K562 (cell line): ENCODE data around the gene KLK7. TPM values are rescaled to one million over a fixed set of nuclear protein-coding genes. Genes with fewer than 3 reads are reported as not detected.

ENCODE experiments used
- ATAC-seq: fragments of 200-7000 bp; cut with Tn5 transposase; 3 replicates; pipeline ENCODE4 v1.9.1; 2020; ENCODE audit warnings: moderate library complexity
- BruUV-seq: library from RNA; stranded (reverse); fragments of 400-500 nt; replicated peaks from 2 replicates; lab custom pipeline; 2021; lab: Mats Ljungman, UMichigan
- CTCF ChIA-PET: fragments of 300-600 bp; formaldehyde crosslinking; extraction: SDS; loops from one replicate; lab custom pipeline; 2021; ENCODE audit warnings: low intra/inter-chr PET ratio; lab: Yijun Ruan, JAX
- POLR2A ChIA-PET: fragments of 300-600, 350-650 bp; sonication (Branson Sonifier 250); formaldehyde crosslinking; extraction: SDS; loops from one replicate; lab custom pipeline; 2021; ENCODE audit warnings: antibody characterized with exemption, inconsistent platforms; lab: Yijun Ruan, JAX
- DNase-seq, 4 experiments: peaks; one replicate each; pipeline versions ENCODE4 v3.0.0 to v3.0.0-alpha.2; 2011 to 2018; ENCODE audit warnings: low spot score in 3 of 4, mixed read lengths in 3 of 4; ENCODE audit errors: extremely low read depth in 1 of 4
- FAIRE-seq: peaks from 2 replicates; lab custom pipeline; 2011; peaks lifted over from hg19 to GRCh38; lab: Jason Lieb, UNC
- H2AFZ ChIP-seq: 2 replicates; pipeline ENCODE4 v1.6.0; 2011; ENCODE audit warnings: low read depth, low read length, control low read depth, inconsistent platforms
- H3K27ac ChIP-seq: fragments of 200-600 bp; 3 replicates; pipeline ENCODE4 v1.8.0; 2011; ENCODE audit warnings: low read depth, mild to moderate bottlenecking, control low read depth, inconsistent platforms, low read length, moderate library complexity, mixed read lengths; ENCODE audit errors: extremely low read depth
- H3K27me3 ChIP-seq, 2 experiments: fragments of 300-600 bp in 1 of 2; 2 replicates in 1 of 2; 3 replicates in 1 of 2; pipeline versions ENCODE4 v1.6.0 to v1.8.0; 2011; ENCODE audit warnings: inconsistent platforms in 2 of 2, low read length in 2 of 2, mild to moderate bottlenecking in 1 of 2, mixed read lengths in 1 of 2, moderate library complexity in 1 of 2; ENCODE audit not compliant: control insufficient read depth in 2 of 2, insufficient read depth in 2 of 2
- H3K36me3 ChIP-seq: fragments of 300-600 bp; 3 replicates; pipeline ENCODE4 v1.8.0; 2011; ENCODE audit warnings: mild to moderate bottlenecking, low read length, inconsistent platforms; ENCODE audit not compliant: control insufficient read depth, insufficient read depth
- H3K4me1 ChIP-seq, 2 experiments: fragments of 200-600 bp in 1 of 2; replicated peaks in 1 of 2; 2 replicates in 1 of 2; 3 replicates in 1 of 2; pipeline versions ENCODE4 v1.5.1 to v1.8.0; 2011; ENCODE audit warnings: inconsistent platforms in 2 of 2, low read length in 2 of 2, mild to moderate bottlenecking in 1 of 2, mixed read lengths in 1 of 2, moderate library complexity in 1 of 2; ENCODE audit not compliant: control insufficient read depth in 2 of 2, insufficient read depth in 2 of 2
- H3K4me2 ChIP-seq: 2 replicates; pipeline ENCODE4 v1.6.1; 2011; ENCODE audit warnings: low read length, control low read depth, inconsistent platforms, mixed read lengths; ENCODE audit not compliant: insufficient read depth
- H3K4me3 ChIP-seq: fragments of 200-600 bp; sonication (generic), shearing (Covaris generic); 2 replicates; pipeline ENCODE4 v1.5.1; 2016; ENCODE audit warnings: control low read depth, inconsistent platforms
- H3K79me2 ChIP-seq: fragments of 200-600 bp; 3 replicates; pipeline ENCODE4 v1.8.0; 2011; ENCODE audit warnings: low read length, inconsistent platforms; ENCODE audit not compliant: control insufficient read depth, insufficient read depth
- H3K9ac ChIP-seq, 2 experiments: 2 replicates each; pipeline versions ENCODE4 v1.6.0 to v1.6.1; 2011; ENCODE audit warnings: low read depth in 2 of 2, low read length in 2 of 2, control low read depth in 1 of 2, inconsistent platforms in 1 of 2, mild to moderate bottlenecking in 1 of 2, mixed read lengths in 1 of 2; ENCODE audit not compliant: insufficient read depth in 1 of 2
- H3K9me1 ChIP-seq: one replicate; pipeline ENCODE4 v1.6.0; 2011; ENCODE audit warnings: inconsistent platforms, mild to moderate bottlenecking, low read length, moderate library complexity; ENCODE audit not compliant: control insufficient read depth, insufficient read depth
- H3K9me3 ChIP-seq: replicated peaks from 2 replicates; pipeline ENCODE4 v1.5.1; 2011; ENCODE audit warnings: low read depth, low read length, inconsistent platforms; ENCODE audit not compliant: control insufficient read depth, insufficient read depth
- H4K20me1 ChIP-seq: replicated peaks from 2 replicates; pipeline ENCODE4 v1.6.1; 2011; ENCODE audit warnings: low read length, inconsistent platforms, mixed read lengths; ENCODE audit not compliant: control insufficient read depth, insufficient read depth
- ATF3 ChIP-seq, 2 experiments: fragments of 450-650 bp in 1 of 2; sonication (generic) in 1 of 2; formaldehyde crosslinking in 1 of 2; IDR thresholded peaks in 1 of 2; conservative IDR thresholded peaks in 1 of 2; 2 replicates each; pipeline versions ENCODE4 v1.6.1 to v1.8.1; 2016 to 2023; ENCODE audit warnings: mild to moderate bottlenecking in 2 of 2, moderate library complexity in 2 of 2, inconsistent platforms in 1 of 2, missing genetic modification reagents in 1 of 2
- ATF7 ChIP-seq: fragments of 450-650 bp; IDR thresholded peaks from 2 replicates; pipeline ENCODE4 v1.7.1; 2014; ENCODE audit warnings: mild to moderate bottlenecking, moderate library complexity
- JUND ChIP-seq, 2 experiments: IDR thresholded peaks; 2 replicates in 1 of 2; 3 replicates in 1 of 2; pipeline ENCODE4 v1.6.1; 2011; ENCODE audit warnings: borderline replicate concordance in 2 of 2, low read depth in 2 of 2, low read length in 2 of 2, improper control_type of control experiment in 1 of 2, missing biosample characterization in 1 of 2, missing genetic modification characterization in 1 of 2, missing genetic modification reagents in 1 of 2
- MTA1 ChIP-seq: fragments of 450-650 bp; IDR thresholded peaks from 2 replicates; pipeline ENCODE4 v1.6.1; 2017; ENCODE audit warnings: borderline replicate concordance
- SP2 ChIP-seq: IDR thresholded peaks from 2 replicates; pipeline ENCODE4 v1.6.1; 2011; ENCODE audit warnings: mild to moderate bottlenecking, low read depth, low read length, moderate library complexity; ENCODE audit not compliant: poor library complexity, severe bottlenecking; ENCODE audit errors: extremely low read depth
- WGBS: fragments of 100-300 bp; shearing (Covaris generic); methylation state at CpG from one replicate; pipeline ENCODE4 v1.1.6; 2016; ENCODE audit warnings: low coverage, mixed read lengths; ENCODE audit not compliant: insufficient coverage; ENCODE audit errors: missing lambda C conversion rate; 5-methylcytosine and 5-hydroxymethylcytosine counted together
- in situ Hi-C: fragments of 300-500 bp; cut with MboI; formaldehyde crosslinking; loops from 4 replicates; pipeline ENCODE4 v1.15.0; 2018; ENCODE audit warnings: inconsistent platforms, mixed read lengths
- intact Hi-C: fragments of 100-400 bp; cut with micrococcal nuclease; formaldehyde crosslinking; loops from 2 replicates; pipeline ENCODE4 v1.14.2; 2022
- polyA plus RNA-seq, 8 experiments: library from polyadenylated mRNA; depleted of rRNA in 4 of 8; stranded (reverse) in 5 of 8; unstranded in 3 of 8; fragments of >200 nt; fragmentation: Nextera tagmentation in 2 of 8; fragmentation: Illumina TruSeq in 1 of 8; extraction: Ambion mirVana in 2 of 8; extraction: Trizol in 1 of 8; gene quantifications; 2 replicates each; pipeline versions ENCODE4 v1.2.1 to v1.2.3, GENCODE V29; 2011 to 2014; ENCODE audit warnings: inconsistent platforms in 1 of 8, missing spikeins in 1 of 8
- total RNA-seq, 7 experiments: library from RNA; depleted of rRNA in 6 of 7; stranded (reverse); fragments of >200 nt in 6 of 7; fragmentation: Illumina TruSeq in 2 of 7; extraction: Trizol in 2 of 7; gene quantifications; 2 replicates each; pipeline versions ENCODE4 v1.2.1 to v1.2.3, GENCODE V29; 2011 to 2021; ENCODE audit warnings: low replicate concordance in 1 of 7

Gene KLK7
- total and polyA plus RNA-seq, 9 of the 15 experiments (the other 6 are each of a cell fraction or from before 2014, with no cell fraction given), result 0.03 TPM; not detected in 8

- peaks cover 2 to 32% of the 10 kb centered on the region in 2 experiments; a peak in 3 of 5 replicates for H3K27me3 ChIP-seq
- H3K9me1 ChIP-seq, result no peaks in the 10 kb centered on the region
- ChIA-PET CTCF (no interaction called here), POLR2A (interaction anchor here (0.7 kb wide), 1 partner anchor 11 kb away, joined by 5 read pairs; no protein-coding TSS in a partner anchor)
- in situ Hi-C loops (no loop called here), intact Hi-C loops (no loop called here)
- peak overlapping the region in 1 of 2 experiments; percentile 6; a peak in 1 of 4 replicates for H3K9ac ChIP-seq
- H3K4me3 ChIP-seq, result no peak overlapping the region
- H3K36me3 ChIP-seq, result no peaks in the 10 kb centered on the region
- H3K4me2 ChIP-seq, result no peak overlapping the region
- FAIRE-seq (no peak), DNase-seq (no peak), ATAC-seq (no peak)
- peaks cover 15 to 20% of the 10 kb centered on the region in 2 experiments; a peak in 4 of 5 replicates for H3K4me1 ChIP-seq
- WGBS, result 0% methylated on average over 8 of the region's 8 CpGs
- no peaks in the 10 kb centered on the region for H3K79me2 ChIP-seq
- no TSS peak for BruUV-seq
- H4K20me1 ChIP-seq, result no peaks in the 10 kb centered on the region
- no peaks in the 10 kb centered on the region for H3K9me3 ChIP-seq
- no peak overlapping the region for H2AFZ ChIP-seq
- H3K27ac ChIP-seq, result no peak overlapping the region
- peak; percentile 71 for TF ChIP-seq ATF3 (IDR thresholded peaks at IDR 0.05)
- no peak for TF ChIP-seq ATF3 (CRISPR knock-in tag; conservative IDR thresholded peaks at IDR 0.05)
- TF ChIP-seq SP2, result no peak
- TF ChIP-seq ATF7, result peak; percentile 75; the same call in 1 of the 2 replicates
- TF ChIP-seq JUND (IDR thresholded peaks at IDR 0.05; ENCODE audit: borderline replicate concordance, low read depth, low read length), result no peak
- TF ChIP-seq JUND (tag; IDR thresholded peaks at IDR 0.05; ENCODE audit: borderline replicate concordance, low read depth, low read length), result 0 out of 3 replicates have a peak, but pooled peaks have one; percentile 24
- TF ChIP-seq MTA1, result no peak
- TF ChIP-seq, all 486 proteins: peak for 3
These were observed 22.7 kb upstream of the KLK7 start for GRCh38 chr19:51006406-51006805.
